ENCODE results near the gene PDLIM1. TPM values are rescaled to one million over a fixed set of nuclear protein-coding genes. Genes with fewer than 3 reads are reported as not detected.

The PDLIM1 gene
- total RNA-seq, 2 donors from 2014 or later, result 0.42 to 3.5 TPM

DNA sequence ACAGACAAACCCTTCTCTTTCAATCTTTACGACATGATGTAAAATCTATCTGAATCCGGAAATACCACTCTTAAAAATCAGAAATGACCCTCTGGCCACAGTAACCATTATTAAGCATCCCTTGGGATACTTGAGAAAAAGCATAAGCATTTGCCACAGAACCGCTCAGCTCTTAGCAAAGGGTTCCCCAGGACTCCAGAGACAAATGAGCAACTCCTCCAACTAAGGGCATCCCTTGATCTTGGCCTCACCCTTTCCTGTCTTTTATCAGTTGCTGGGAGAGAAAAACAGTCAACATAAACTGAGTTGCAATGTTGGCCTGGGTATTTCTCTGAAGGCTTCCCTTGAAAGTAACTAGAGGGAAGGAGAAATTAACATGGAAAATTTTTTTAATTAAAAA lies 3.5 kb downstream of the PDLIM1 start:
- Mint-ChIP-seq H3K4me1 (no peaks in the 10 kb centered on the region), H3K36me3 (ENCODE audit: low read depth) (no peaks in the 10 kb centered on the region), H3K9me3 (no peaks in the 10 kb centered on the region), H3K27ac (no peak overlapping the region), H3K4me3 (no peak overlapping the region), H3K27me3 (peaks cover 40% of the 10 kb centered on the region)
- no peak for ATAC-seq (replicated peaks)

- H3K4me3 Mint-ChIP-seq, result no peak overlapping the region
- no peak overlapping the region for H3K27ac Mint-ChIP-seq
- ATAC-seq (replicated peaks), result no peak
- H3K27me3 Mint-ChIP-seq, result peaks cover 36% of the 10 kb centered on the region
- no peaks in the 10 kb centered on the region for H3K9me3 Mint-ChIP-seq
- no peaks in the 10 kb centered on the region for H3K36me3 Mint-ChIP-seq (ENCODE audit: low read depth)
- H3K4me1 Mint-ChIP-seq, result no peaks in the 10 kb centered on the region
Observed at GRCh38 chr10:95286707-95287106, 4.1 kb downstream of the PDLIM1 start.

DNA sequence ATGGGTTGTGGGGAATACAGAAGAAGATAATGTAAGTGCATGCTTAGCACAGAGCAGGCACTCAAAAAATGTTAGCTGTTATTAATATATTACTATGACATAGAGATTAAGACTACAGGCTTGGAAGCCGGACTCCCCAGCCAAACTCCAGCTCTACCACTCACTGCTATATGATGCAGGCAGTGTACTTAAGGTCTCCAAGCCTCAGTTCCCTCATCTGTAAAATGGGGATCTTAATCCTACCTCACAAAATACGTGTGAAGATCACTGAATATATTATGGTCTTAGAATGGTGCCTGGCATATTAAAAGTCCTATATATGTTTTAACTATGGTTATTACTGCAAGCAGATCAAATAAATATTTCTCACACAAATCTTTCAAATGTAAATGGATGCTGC lies 5.2 kb downstream of the PDLIM1 start:
- Mint-ChIP-seq H3K36me3 (ENCODE audit: low read depth) (no peaks in the 10 kb centered on the region), H3K27ac (no peak overlapping the region), H3K4me3 (no peak overlapping the region), H3K27me3 (peaks cover 31% of the 10 kb centered on the region), H3K9me3 (no peaks in the 10 kb centered on the region), H3K4me1 (no peaks in the 10 kb centered on the region)
- no peak for ATAC-seq (replicated peaks)

- Mint-ChIP-seq H3K27me3 (peaks cover 27% of the 10 kb centered on the region), H3K4me1 (no peaks in the 10 kb centered on the region), H3K36me3 (ENCODE audit: low read depth) (no peaks in the 10 kb centered on the region), H3K4me3 (no peak overlapping the region), H3K9me3 (no peaks in the 10 kb centered on the region), H3K27ac (no peak overlapping the region)
- no peak for ATAC-seq (replicated peaks)
Observed at GRCh38 chr10:95284807-95285206, 6.0 kb downstream of the PDLIM1 start.

- no peaks in the 10 kb centered on the region for H3K4me1 Mint-ChIP-seq
- peaks cover 14% of the 10 kb centered on the region for H3K27me3 Mint-ChIP-seq
- H3K4me3 Mint-ChIP-seq, result no peak overlapping the region
- no peak for ATAC-seq (replicated peaks)
- H3K9me3 Mint-ChIP-seq, result no peaks in the 10 kb centered on the region
- no peak overlapping the region for H3K27ac Mint-ChIP-seq
- H3K36me3 Mint-ChIP-seq (ENCODE audit: low read depth), result no peaks in the 10 kb centered on the region
Observed at GRCh38 chr10:95282107-95282506, 8.7 kb downstream of the PDLIM1 start.

- H3K9me3 Mint-ChIP-seq, result no peaks in the 10 kb centered on the region
- peaks cover 7% of the 10 kb centered on the region for H3K27me3 Mint-ChIP-seq
- H3K4me3 Mint-ChIP-seq, result no peak overlapping the region
- no peak overlapping the region for H3K27ac Mint-ChIP-seq
- no peak for ATAC-seq (replicated peaks)
- no peaks in the 10 kb centered on the region for H3K4me1 Mint-ChIP-seq
- H3K36me3 Mint-ChIP-seq (ENCODE audit: low read depth), result no peaks in the 10 kb centered on the region
Observed at GRCh38 chr10:95281206-95281605, 9.6 kb downstream of the PDLIM1 start.

DNA sequence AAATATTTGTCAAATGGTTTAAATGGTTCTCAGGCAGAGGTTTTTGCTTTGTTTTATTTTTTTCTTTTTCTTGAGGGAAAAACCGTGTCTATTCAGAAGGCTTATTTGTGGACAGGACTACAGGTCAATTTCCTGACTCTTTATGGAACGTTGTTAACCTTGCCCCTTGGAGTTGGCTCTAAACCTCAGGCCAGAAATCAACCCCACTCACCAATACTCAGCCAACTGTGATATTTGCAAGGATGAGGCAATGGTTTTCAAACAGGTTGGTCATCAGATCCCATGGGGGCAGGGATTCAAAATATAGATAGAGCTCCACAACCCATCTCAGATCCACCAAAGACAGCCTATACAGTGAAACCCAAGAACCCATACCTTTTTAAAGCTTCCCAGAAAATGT lies 10.2 kb downstream of the PDLIM1 start:
- Mint-ChIP-seq H3K36me3 (ENCODE audit: low read depth) (no peaks in the 10 kb centered on the region), H3K4me3 (no peak overlapping the region), H3K9me3 (no peaks in the 10 kb centered on the region), H3K4me1 (no peaks in the 10 kb centered on the region), H3K27ac (no peak overlapping the region), H3K27me3 (peaks cover 5% of the 10 kb centered on the region)
- no peak for ATAC-seq (replicated peaks)

GRCh38 chr10:95279042-95279820 lies 11.6 kb downstream of the PDLIM1 start:
- Mint-ChIP-seq H3K36me3 (ENCODE audit: low read depth) (no peaks in the 10 kb centered on the region), H3K9me3 (no peaks in the 10 kb centered on the region), H3K27ac (no peak overlapping the region), H3K4me1 (no peaks in the 10 kb centered on the region), H3K4me3 (no peak overlapping the region), H3K27me3 (peaks cover 3% of the 10 kb centered on the region)
- no peak for ATAC-seq (replicated peaks)

DNA sequence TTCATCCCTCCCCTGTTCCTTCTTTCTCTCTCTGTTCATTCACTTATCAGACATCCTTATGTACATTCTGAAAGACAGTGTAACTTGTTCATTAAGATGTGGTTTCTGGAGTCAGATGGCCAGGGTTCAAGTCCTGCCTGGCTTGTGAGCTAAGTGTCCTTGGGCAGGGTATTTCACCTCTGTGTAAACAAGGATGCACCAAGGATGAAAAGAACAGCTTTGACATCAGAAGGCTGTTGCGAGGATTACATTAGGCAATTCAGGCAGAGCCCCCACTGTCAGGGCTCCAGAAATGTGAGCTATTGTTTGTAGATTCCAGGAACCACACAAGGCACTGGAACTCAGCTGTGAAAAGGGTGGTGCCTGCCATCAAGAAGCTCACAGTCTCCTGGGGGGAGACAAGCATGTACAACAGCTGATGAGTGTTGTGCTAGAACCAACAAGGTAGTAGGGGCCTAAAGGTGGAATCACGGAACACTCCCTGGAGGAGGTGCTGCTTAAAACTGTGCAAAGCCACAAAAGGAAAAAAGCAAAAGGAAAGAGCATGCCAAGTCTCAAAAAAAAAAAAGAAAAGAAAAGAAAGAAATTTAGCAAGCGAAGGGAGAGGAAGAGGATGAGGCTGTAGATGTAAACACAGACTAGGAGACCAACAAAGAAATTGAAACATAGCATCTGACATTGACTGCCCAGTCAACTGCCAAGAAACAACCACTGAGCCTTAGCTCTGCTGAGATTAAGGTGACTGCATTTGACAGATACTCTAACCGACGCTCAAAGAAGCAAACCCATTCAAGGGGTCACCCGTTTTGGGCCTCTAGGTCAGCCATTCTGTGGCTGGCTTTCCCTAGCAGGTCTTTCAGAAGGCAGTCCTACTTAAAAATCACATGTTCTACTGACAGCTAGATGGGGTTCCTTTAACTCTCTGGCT lies 12.5 kb downstream of the PDLIM1 start:
- ATAC-seq (replicated peaks), result no peak
- Mint-ChIP-seq H3K4me1 (no peaks in the 10 kb centered on the region), H3K27me3 (no peaks in the 10 kb centered on the region), H3K36me3 (ENCODE audit: low read depth) (no peaks in the 10 kb centered on the region), H3K27ac (no peak overlapping the region), H3K4me3 (no peak overlapping the region), H3K9me3 (no peaks in the 10 kb centered on the region)

- Mint-ChIP-seq H3K27ac (no peak overlapping the region), H3K36me3 (ENCODE audit: low read depth) (no peaks in the 10 kb centered on the region), H3K4me3 (no peak overlapping the region), H3K27me3 (no peaks in the 10 kb centered on the region), H3K9me3 (no peaks in the 10 kb centered on the region), H3K4me1 (no peaks in the 10 kb centered on the region)
- ATAC-seq (replicated peaks), result no peak
Observed at GRCh38 chr10:95277614-95278013, 13.2 kb downstream of the PDLIM1 start.

DNA sequence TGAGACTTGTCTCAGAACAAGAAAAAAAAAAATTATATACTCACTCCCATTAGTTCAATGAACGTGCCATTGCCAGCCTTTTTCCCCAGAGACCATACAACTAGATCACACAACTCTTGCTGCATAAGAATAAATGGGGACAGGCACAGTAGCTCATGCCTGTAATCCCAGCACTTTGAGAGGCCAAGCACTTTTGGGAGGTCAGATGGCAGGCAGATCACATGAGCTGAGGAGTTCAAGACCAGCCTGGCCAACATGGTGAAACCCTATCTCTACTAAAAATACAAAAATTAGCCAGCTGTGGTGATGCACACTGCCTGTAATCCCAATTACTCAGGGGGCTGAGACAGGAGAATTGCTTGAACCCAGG lies 13.6 kb downstream of the PDLIM1 start:
- H3K4me1 Mint-ChIP-seq, result no peaks in the 10 kb centered on the region
- no peak overlapping the region for H3K4me3 Mint-ChIP-seq
- H3K9me3 Mint-ChIP-seq, result no peaks in the 10 kb centered on the region
- H3K36me3 Mint-ChIP-seq (ENCODE audit: low read depth), result no peaks in the 10 kb centered on the region
- H3K27me3 Mint-ChIP-seq, result no peaks in the 10 kb centered on the region
- no peak for ATAC-seq (replicated peaks)
- no peak overlapping the region for H3K27ac Mint-ChIP-seq

- Mint-ChIP-seq H3K4me3 (no peak overlapping the region), H3K9me3 (no peaks in the 10 kb centered on the region), H3K36me3 (ENCODE audit: low read depth) (no peaks in the 10 kb centered on the region), H3K4me1 (no peaks in the 10 kb centered on the region), H3K27ac (no peak overlapping the region), H3K27me3 (no peaks in the 10 kb centered on the region)
- no peak for ATAC-seq (replicated peaks)
Observed at GRCh38 chr10:95276367-95277200, 14.2 kb downstream of the PDLIM1 start.

GRCh38 chr10:95275726-95276366 lies 15.0 kb downstream of the PDLIM1 start:
- Mint-ChIP-seq H3K27me3 (no peaks in the 10 kb centered on the region), H3K9me3 (no peaks in the 10 kb centered on the region), H3K27ac (no peak overlapping the region), H3K36me3 (ENCODE audit: low read depth) (no peaks in the 10 kb centered on the region), H3K4me3 (no peak overlapping the region), H3K4me1 (no peaks in the 10 kb centered on the region)
- ATAC-seq (replicated peaks), result no peak

All from activated T-helper 17 cell treated with anti-CD3 and anti-CD28 coated beads, Interleukin-2, amount 50 U/mL, for 72 hours (primary cell).